CD4-positive, alpha-beta T cell treated with Interferon gamma for 1 hour (primary cell): ENCODE measurements around the gene OTULINL.
A peak's percentile ranks its signal among the peaks of the same experiment; 100 is the strongest.
"Not testable (repeated sequence)": the region's sequence is repeated elsewhere in the genome, so short reads cannot be mapped to it uniquely, and the experiment has no call there.

Source experiments
- DNase-seq: peaks from one replicate; pipeline ENCODE4 v3.0.0-alpha.2; 2020

The OTULINL gene

DNA sequence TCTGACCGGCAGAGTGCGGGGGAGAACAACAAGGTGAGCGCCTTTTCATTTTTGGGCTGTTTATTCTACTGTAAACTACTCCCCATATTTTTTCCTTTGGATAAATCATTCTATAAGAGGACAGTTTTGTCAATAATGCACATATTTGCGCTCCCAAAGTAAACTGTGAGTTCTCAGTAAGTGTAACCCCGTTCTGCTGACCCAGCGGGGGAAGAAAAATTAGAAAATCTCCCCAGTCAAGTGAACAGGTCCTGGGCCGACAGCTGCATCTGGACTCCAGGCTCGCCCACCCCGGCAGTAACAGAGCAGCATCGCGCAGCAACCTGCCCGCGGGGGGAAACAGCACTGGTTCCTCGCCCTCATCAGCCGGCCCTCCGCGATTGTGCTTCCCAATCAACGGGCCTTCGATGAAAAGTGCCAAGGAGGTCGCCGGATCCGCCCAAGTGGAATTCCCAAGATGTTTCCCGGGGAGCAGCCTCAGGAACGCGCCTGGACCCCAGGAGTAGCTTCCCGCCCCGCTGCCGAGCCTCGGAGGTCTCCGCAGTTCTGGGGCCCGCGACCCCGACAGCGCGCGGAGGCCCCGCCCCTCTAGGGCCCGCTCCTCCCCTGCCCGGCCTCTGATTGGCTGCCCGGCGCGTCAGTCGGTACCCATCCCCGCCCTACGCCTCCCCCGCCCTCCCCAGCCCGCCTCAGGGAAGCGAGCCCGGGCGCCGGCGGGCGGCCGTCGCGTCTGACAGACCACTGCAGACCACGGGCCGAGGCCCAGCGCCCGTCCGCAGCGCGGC is at the start of gene OTULINL:
OTULINL (plus strand) TSS at position 687 of the 785 bp plus-strand sequence. CDS start 103 bp downstream, outside the sequence.
- DNase-seq, result peak; percentile 84

GRCh38 chr5:14532180-14532579 is 49.4 kb upstream of the OTULINL start:
- DNase-seq, result no peak

DNA sequence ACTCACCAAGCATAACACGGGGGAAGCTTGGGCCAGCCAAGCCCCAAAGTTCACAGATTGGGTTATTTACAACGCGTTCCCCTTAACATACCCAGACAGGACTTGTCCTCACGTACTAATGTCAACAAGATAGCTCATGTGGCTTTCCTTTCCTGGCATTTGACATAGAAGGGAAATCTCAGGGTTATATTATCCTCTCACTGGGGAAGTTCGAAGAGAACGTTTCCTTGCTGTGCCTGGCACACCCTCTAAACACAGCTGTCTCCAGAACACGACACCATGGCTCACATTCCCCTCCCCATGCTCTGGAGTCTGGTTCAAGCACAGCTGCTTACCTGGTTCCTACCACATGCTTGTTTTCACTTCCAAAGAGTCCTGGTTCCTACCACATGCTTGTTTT is 46.8 kb upstream of the OTULINL start:
- DNase-seq, result no peak

DNA sequence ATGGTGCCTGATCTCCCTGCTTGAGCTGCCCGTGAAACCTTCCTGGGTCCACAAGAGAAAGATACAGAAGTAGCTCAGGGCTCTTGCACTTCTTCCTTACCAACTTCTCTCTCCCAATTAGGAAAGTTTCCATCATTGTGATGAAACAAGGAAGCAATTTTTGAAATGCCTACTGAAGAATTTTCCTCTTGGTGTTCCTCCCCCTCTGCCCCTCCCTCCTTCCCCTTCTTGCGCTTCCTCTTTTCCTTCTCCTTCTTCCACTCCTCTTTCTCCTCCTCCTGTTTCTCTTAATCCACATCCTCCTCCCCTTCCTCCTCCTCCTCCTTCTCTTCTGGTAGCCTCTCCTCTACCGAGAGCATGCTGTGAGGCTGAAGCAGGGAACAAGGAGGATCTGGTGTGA is 36.3 kb upstream of the OTULINL start:
- DNase-seq, result no peak

DNA sequence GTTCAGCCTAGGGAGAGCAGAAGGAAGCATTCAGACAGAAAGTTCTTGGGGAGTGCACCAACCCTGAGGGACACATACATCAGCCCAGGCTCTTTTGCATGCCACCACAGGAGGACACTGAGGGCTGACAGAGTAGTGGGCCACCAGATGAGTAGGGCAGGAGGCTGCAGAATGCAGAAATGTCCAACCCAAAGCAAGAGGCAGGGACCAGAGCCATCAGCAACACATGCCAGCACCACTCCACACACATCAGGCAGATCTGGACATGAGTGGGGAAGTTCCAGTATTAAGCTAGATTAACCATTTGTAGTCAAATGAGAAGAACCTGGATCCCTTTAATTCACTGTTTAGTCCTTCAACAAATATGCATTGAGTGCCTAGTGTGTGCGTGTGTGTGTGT is 35.7 kb upstream of the OTULINL start:
- DNase-seq, result no peak

- DNase-seq, result no peak
These were observed 33.9 kb upstream of the OTULINL start for GRCh38 chr5:14547666-14548065.

- no peak for DNase-seq
These were observed 30.4 kb upstream of the OTULINL start for GRCh38 chr5:14551211-14551610.

DNA sequence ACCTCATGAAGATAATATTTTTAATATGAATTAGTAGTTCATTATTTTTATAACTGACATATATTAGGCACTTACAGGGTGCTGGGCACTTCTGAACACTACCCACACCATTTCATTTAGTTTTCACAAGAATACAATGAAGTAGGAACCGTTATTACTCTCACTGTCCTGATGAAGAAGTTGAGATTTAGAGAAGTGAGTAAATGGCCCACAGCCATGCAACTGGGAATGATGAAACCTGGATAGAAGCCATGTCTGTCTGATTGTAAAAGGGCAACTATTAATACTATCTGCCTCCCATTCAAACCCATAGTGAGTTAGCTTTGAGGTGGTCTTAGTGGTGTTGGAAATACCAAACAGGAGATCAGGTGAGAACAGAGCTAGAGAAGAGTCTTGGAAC is 29.6 kb upstream of the OTULINL start:
- no peak for DNase-seq

DNA sequence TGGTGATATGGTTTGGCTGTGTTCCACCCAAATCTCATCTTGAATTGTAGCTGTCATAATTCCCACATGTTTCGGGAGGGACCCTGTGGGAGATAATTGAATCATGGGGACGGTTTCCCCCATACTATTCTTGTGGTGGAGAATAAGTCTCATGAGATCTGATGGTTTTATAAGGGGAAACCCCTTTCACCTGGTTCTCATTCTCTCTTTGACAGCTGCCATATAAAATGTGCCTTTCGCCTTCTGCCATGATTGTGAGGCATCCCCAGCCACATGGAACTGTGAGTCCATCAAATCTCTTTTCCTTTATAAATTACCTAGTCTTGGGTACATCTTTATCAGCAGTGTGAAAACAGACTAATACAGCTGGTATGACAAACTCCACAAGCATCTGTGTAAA is 27.3 kb upstream of the OTULINL start:
- not testable (repeated sequence) for DNase-seq

- no peak for DNase-seq
These were observed 25.6 kb upstream of the OTULINL start for GRCh38 chr5:14556015-14556414.

DNA sequence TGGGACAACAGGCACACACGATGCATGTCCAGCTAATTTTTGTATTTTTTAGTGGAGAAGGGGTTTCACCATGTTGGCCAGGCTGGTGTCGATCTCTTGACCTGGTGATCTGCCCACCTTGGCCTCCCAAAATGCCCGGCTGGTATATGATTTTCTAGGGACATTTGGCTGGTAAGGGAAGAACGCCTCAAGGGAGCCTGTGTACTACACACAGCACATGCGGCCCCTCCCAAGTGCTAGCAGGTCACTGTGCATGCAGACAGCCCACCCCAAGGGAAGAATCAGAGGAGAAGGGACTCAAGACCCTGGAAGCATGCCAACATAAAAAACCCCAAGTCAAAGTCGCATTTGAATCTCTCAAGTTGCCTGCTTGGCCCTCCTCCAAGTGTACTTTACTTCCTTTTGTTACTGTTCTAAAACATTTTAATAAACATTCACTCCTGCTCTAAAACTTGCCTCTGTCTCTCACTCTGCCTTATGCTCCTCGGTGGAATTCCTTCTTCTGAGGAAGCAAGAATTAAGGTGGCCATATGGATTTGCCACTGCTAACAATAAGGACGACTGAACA is 24.3 kb upstream of the OTULINL start:
- no peak for DNase-seq

GRCh38 chr5:14557791-14558415 is 23.7 kb upstream of the OTULINL start:
- no peak for DNase-seq

DNA sequence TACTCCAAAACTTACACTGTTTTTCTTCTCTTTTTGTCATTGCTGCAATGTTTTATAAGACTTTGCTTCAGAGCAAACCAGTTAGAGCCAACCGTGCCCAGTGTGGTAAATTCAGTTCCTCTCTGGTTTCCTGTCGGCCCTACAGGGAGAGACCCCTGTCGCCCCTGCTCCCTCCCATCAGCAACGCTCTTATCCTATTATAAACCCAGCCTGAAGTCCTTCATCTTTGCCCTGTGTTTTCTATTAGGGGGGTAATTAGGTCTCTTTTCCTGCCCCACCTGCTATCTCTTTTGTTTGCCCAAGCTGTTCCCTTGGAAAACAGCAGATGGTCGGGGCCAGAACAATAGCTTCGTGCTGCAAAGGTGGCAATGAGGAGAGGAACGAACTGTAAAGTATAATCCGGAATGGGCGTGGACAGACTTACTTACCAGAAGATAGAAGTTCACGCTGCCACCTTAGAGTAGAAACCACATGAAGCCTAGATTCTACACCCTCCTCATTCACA is 21.4 kb upstream of the OTULINL start:
- no peak for DNase-seq

GRCh38 chr5:14561741-14562140 is 19.9 kb upstream of the OTULINL start:
- no peak for DNase-seq

- no peak for DNase-seq
These were observed 13.3 kb upstream of the OTULINL start for GRCh38 chr5:14568333-14568732.

DNA sequence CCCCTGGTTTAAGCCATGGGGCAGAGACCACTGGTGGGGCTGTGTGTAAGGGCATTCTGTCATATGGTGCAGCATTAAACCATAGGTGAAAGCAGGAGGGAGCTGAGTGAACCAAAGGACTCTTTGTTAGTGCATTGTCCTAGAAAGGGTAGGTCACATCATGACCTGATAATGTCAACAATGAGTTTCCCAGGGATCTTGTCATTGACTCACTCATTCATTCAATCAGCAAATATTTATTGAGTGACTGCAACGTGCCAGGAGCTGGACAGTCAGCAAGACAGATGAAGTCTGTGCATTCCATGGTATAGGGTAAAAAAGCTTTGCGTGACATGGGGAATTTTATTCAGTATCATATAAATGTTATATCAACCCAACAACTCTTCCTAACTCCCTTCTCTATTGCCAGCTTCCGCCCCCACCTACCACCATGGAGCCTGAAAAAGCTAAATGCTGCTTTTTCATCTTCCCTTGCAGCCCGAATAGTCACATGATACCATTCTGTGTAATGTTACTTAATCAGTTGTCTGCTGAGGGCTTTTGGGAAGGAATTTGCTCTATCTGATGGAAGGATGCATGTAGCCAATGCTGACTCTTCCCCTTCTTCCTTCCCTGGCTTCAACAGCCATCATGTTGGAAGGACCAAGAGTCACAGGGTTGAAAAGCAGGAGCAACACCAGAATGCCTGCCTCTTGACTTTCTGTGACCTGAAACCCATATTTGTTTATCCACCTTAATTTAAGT is 11.5 kb upstream of the OTULINL start:
- no peak for DNase-seq

GRCh38 chr5:14571901-14572300 is 9.7 kb upstream of the OTULINL start:
- DNase-seq, result no peak

- DNase-seq, result no peak
These were observed 9.2 kb upstream of the OTULINL start for GRCh38 chr5:14572385-14572784.

GRCh38 chr5:14572836-14573235 is 8.8 kb upstream of the OTULINL start:
- no peak for DNase-seq

DNA sequence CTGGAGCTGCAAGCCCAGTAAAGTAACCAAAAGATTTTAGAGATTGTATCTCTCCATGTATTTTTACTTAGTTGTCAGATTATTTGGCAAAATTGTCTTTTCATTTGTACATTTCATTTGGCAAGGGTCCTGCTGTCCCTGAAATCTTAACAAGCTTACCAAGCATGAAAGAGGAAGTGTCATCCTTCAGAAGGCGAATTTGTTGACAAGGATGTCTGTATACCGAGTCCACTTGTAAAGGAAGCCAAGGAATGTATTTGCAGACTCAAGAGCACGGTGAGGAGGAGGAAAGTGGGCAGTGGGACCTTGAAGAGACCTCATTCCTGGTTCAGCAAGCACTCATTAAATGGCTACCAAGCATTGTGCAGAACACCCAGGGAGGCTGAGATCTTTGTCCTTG is 7.5 kb upstream of the OTULINL start:
- no peak for DNase-seq

- peak; percentile 41 for DNase-seq
These were observed 6.6 kb upstream of the OTULINL start for GRCh38 chr5:14574891-14575508.

DNA sequence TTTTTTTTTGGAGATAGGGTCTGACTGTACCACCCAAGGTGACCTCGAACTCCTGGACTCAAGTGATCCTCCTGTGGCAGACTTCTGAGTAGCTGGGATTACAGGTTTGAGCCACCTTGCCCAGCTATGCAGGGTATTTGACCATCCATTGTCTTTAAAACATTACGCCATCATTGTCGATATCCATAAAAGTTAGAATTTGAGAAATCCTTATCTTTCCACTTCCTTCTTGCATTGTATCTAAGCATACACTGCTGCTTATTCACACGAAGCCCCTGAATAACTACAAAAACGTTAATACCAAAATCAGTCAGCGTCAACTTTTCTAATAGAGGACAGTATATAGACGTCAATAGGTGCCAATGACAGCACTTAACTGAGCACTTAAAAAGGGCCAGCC is 5.4 kb upstream of the OTULINL start:
- no peak for DNase-seq
